Trophoblast cell (in vitro differentiated cells and primary cell): Measurements from ENCODE around the gene BRSK2.

Experiments used
- DNase-seq, 2 donors: peaks; one replicate each; pipeline ENCODE4 v3.0.0-alpha.2; 2016
- H2AFZ ChIP-seq: 2 replicates; pipeline ENCODE4 v1.6.1; 2013; ENCODE audit warnings: low read length, moderate library complexity, mild to moderate bottlenecking; ENCODE audit not compliant: insufficient read depth, poor library complexity
- H2AK5ac ChIP-seq: 2 replicates; pipeline ENCODE4 v1.6.1; 2013; ENCODE audit warnings: mild to moderate bottlenecking, low read length
- H2BK120ac ChIP-seq: 2 replicates; pipeline ENCODE4 v1.6.1; 2013; ENCODE audit warnings: low read length, mild to moderate bottlenecking, moderate library complexity; ENCODE audit not compliant: insufficient read depth, poor library complexity
- H2BK12ac ChIP-seq: 2 replicates; pipeline ENCODE4 v1.6.1; 2013; ENCODE audit warnings: mild to moderate bottlenecking, low read length, moderate library complexity
- H2BK5ac ChIP-seq: 2 replicates; pipeline ENCODE4 v1.6.1; 2013; ENCODE audit warnings: low read length, low read depth, moderate library complexity, mild to moderate bottlenecking; ENCODE audit not compliant: poor library complexity
- H3K14ac ChIP-seq: 2 replicates; pipeline ENCODE4 v1.6.1; 2013; ENCODE audit warnings: mild to moderate bottlenecking, low read length
- H3K18ac ChIP-seq: 2 replicates; pipeline ENCODE4 v1.6.1; 2013; ENCODE audit warnings: mild to moderate bottlenecking, low read length
- H3K23ac ChIP-seq: 2 replicates; pipeline ENCODE4 v1.6.1; 2013; ENCODE audit warnings: low read length
- H3K27ac ChIP-seq: 2 replicates; pipeline ENCODE4 v1.5.1; 2013; ENCODE audit warnings: low read depth, mild to moderate bottlenecking, inconsistent platforms, low read length, moderate library complexity
- H3K27me3 ChIP-seq: 2 replicates; pipeline ENCODE4 v1.6.1; 2013; ENCODE audit warnings: inconsistent platforms, mild to moderate bottlenecking, low read length, moderate library complexity; ENCODE audit not compliant: insufficient read depth
- H3K36me3 ChIP-seq, 2 experiments: 1 replicate in 1 of 2; 2 replicates in 1 of 2; pipeline ENCODE4 v1.6.1; 2013; ENCODE audit warnings: low read length in 2 of 2, mild to moderate bottlenecking in 2 of 2, moderate library complexity in 1 of 2; ENCODE audit not compliant: insufficient read depth in 2 of 2, control insufficient read depth in 1 of 2
- H3K4ac ChIP-seq: 2 replicates; pipeline ENCODE4 v1.6.1; 2013; ENCODE audit warnings: low read depth, mild to moderate bottlenecking, low read length, moderate library complexity
- H3K4me1 ChIP-seq, 2 experiments: 1 replicate in 1 of 2; 2 replicates in 1 of 2; pipeline ENCODE4 v1.6.1; 2013; ENCODE audit warnings: low read length in 2 of 2, mild to moderate bottlenecking in 2 of 2, moderate library complexity in 1 of 2; ENCODE audit not compliant: insufficient read depth in 2 of 2, control insufficient read depth in 1 of 2
- H3K4me2 ChIP-seq: 2 replicates; pipeline ENCODE4 v1.6.1; 2013; ENCODE audit warnings: inconsistent platforms, mild to moderate bottlenecking, low read length, moderate library complexity
- H3K4me3 ChIP-seq: 2 replicates; pipeline ENCODE4 v1.5.1; 2013; ENCODE audit warnings: mild to moderate bottlenecking, low read depth, low read length, inconsistent platforms
- H3K79me1 ChIP-seq: one replicate; pipeline ENCODE4 v1.6.1; 2013; ENCODE audit warnings: low read length
- H3K79me2 ChIP-seq: 2 replicates; pipeline ENCODE4 v1.6.1; 2013; ENCODE audit warnings: low read length, mild to moderate bottlenecking; ENCODE audit not compliant: control insufficient read depth, insufficient read depth, poor library complexity
- H3K9ac ChIP-seq: 2 replicates; pipeline ENCODE4 v1.6.1; 2013; ENCODE audit warnings: mild to moderate bottlenecking, low read length
- H3K9me3 ChIP-seq: 2 replicates; pipeline ENCODE4 v1.6.1; 2013; ENCODE audit warnings: low read depth, mild to moderate bottlenecking, control low read depth, inconsistent platforms, low read length; ENCODE audit not compliant: insufficient read depth
- H4K12ac ChIP-seq: 2 replicates; pipeline ENCODE4 v1.6.1; 2013; ENCODE audit warnings: low read depth, mild to moderate bottlenecking, low read length, moderate library complexity
- H4K8ac ChIP-seq: 2 replicates; pipeline ENCODE4 v1.6.1; 2013; ENCODE audit warnings: low read depth, mild to moderate bottlenecking, low read length, moderate library complexity
- H4K91ac ChIP-seq: one replicate; pipeline ENCODE4 v1.6.1; 2013; ENCODE audit warnings: low read depth, mild to moderate bottlenecking, low read length, moderate library complexity
- WGBS: extraction: QIAGEN DNeasy Blood & Tissue Kit; methylation state at CpG from one replicate; pipeline ENCODE4 v1.1.7; 2013; ENCODE audit warnings: missing lambda C conversion rate; ENCODE audit not compliant: insufficient read length, insufficient coverage; ENCODE audit errors: extremely low coverage; 5-methylcytosine and 5-hydroxymethylcytosine counted together

Gene BRSK2

GRCh38 chr11:1446623-1447022 is 56.9 kb downstream of the BRSK2 start:
- H3K14ac ChIP-seq = no peak overlapping the region
- no peak overlapping the region for H2BK12ac ChIP-seq
- H3K18ac ChIP-seq = no peak overlapping the region
- H3K9me3 ChIP-seq = peaks cover 3% of the 10 kb centered on the region
- H3K4ac ChIP-seq = no peak overlapping the region
- no peaks in the 10 kb centered on the region for H3K27me3 ChIP-seq
- H2BK5ac ChIP-seq = no peak overlapping the region
- no peak overlapping the region for H4K8ac ChIP-seq
- WGBS = no CpG with 5 or more reads among the region's 9 CpGs
- no peak overlapping the region for H2BK120ac ChIP-seq
- H3K36me3 ChIP-seq = no peaks in the 10 kb centered on the region
- H4K12ac ChIP-seq = no peak overlapping the region
- H3K79me2 ChIP-seq = no peaks in the 10 kb centered on the region
- no peak overlapping the region for H3K4me2 ChIP-seq
- no peak overlapping the region for H2AFZ ChIP-seq
- H4K91ac ChIP-seq = no peak overlapping the region
- H3K4me3 ChIP-seq = no peak overlapping the region
- H3K9ac ChIP-seq = no peak overlapping the region
- H3K27ac ChIP-seq = no peak overlapping the region
- H2AK5ac ChIP-seq = no peak overlapping the region
- no peak for DNase-seq
- H3K79me1 ChIP-seq = no peaks in the 10 kb centered on the region
- H3K23ac ChIP-seq = no peak overlapping the region
- H3K4me1 ChIP-seq = peaks cover 0 to 4% of the 10 kb centered on the region in 2 experiments

DNA sequence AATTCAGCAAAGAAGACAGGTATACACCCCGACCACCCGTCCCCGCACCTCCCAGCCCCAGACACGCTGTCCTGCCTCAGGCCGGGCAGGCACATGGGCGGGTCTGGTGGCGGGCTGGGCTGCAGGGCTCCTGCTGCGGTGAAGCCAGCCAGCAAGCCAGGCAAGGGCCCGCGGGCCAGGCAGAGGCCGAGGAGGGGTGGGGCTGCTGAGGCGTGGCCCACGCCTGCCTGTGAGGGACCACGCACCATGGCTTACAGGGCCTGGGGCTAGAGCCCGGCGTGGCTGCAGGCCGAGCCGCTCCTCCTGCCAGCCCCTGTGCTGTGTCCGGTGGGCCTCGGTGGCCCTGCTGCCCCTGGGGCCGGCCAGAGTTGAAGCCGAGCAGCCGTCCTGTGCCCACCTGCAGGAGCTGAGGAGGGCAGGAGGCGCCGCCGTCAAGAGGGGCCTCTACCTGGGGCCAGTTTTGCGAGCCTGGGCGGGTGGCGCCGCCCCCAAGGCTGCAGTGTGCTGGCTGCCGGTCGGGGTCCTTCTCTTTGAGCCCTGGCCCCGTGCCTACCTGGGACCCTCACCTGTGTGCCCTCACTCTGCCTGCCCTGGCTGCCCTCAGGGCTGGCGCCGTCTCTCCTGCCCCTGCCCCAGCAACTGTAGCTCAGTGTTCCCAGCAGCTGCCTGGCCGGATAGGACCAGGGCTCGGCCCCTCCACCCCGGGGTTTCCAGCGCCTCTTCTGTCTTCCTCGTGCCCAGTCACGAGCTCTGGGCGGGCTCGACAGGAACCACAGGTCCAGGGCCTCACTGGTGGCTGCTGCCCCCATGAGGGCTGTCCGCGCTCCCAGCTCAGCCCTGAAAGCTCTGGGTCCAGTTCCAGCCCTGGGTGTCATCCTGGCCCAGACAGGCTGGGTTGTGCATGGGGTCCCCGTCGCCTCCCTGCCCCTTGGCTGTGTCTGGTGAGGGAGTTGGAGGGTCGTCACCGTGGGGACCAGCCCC is 58.4 kb downstream of the BRSK2 start:
- Histone ChIP-seq H3K14ac (no peak overlapping the region), H2AK5ac (no peak overlapping the region), H3K18ac (no peak overlapping the region), H4K12ac (no peak overlapping the region), H3K79me2 (no peaks in the 10 kb centered on the region), H3K27ac (no peak overlapping the region), H2BK12ac (no peak overlapping the region), H3K9me3 (peaks cover 3% of the 10 kb centered on the region), H4K91ac (peak overlapping the region; percentile 41), H3K4ac (no peak overlapping the region), H4K8ac (no peak overlapping the region), H2BK120ac (no peak overlapping the region), H2BK5ac (no peak overlapping the region), H3K23ac (no peak overlapping the region), H3K4me3 (no peak overlapping the region), H3K79me1 (no peaks in the 10 kb centered on the region), H3K4me2 (no peak overlapping the region), H3K27me3 (no peaks in the 10 kb centered on the region), H3K4me1 (peaks cover 0 to 4% of the 10 kb centered on the region in 2 experiments), H3K36me3 (no peaks in the 10 kb centered on the region), H3K9ac (no peak overlapping the region), H2AFZ (no peak overlapping the region)
- no peak for DNase-seq
- WGBS = no CpG with 5 or more reads among the region's 49 CpGs

DNA sequence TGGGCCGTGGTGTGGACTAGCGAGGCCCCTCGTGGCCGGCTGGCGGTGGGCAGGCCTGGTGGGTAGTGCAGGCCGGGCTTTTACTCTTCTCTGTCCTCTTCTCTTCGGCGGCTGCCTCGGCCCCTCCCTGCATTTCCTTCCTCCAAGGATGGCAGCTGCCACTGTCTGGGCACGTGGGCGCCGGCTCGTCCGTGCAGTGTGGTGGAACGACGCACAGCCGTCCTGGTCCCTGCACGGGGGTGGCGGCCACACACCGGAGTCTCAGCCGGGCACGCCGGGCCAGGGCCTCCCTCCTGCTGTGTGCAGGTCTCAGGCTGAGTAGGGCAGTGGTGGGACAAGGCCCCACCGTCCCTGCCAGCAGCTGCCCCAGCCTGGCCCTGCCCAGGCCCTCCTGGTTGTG is 59.1 kb downstream of the BRSK2 start:
- Histone ChIP-seq H3K9ac (no peak overlapping the region), H3K18ac (no peak overlapping the region), H3K4me3 (no peak overlapping the region), H3K79me2 (no peaks in the 10 kb centered on the region), H3K4me1 (peaks cover 0 to 4% of the 10 kb centered on the region in 2 experiments), H3K4ac (no peak overlapping the region), H3K4me2 (no peak overlapping the region), H4K91ac (no peak overlapping the region), H3K27ac (no peak overlapping the region), H4K12ac (no peak overlapping the region), H3K23ac (no peak overlapping the region), H2BK5ac (no peak overlapping the region), H2AFZ (no peak overlapping the region), H3K79me1 (no peaks in the 10 kb centered on the region), H4K8ac (no peak overlapping the region), H3K36me3 (no peaks in the 10 kb centered on the region), H2BK120ac (no peak overlapping the region), H2AK5ac (no peak overlapping the region), H3K9me3 (peaks cover 3% of the 10 kb centered on the region), H2BK12ac (no peak overlapping the region), H3K14ac (no peak overlapping the region), H3K27me3 (no peaks in the 10 kb centered on the region)
- no CpG with 5 or more reads among the region's 24 CpGs for WGBS
- DNase-seq = no peak

GRCh38 chr11:1449490-1450243 is 59.9 kb downstream of the BRSK2 start:
- WGBS = no CpG with 5 or more reads among the region's 31 CpGs
- no peak overlapping the region for H3K4ac ChIP-seq
- H2BK5ac ChIP-seq = no peak overlapping the region
- H3K23ac ChIP-seq = no peak overlapping the region
- no peaks in the 10 kb centered on the region for H3K27me3 ChIP-seq
- no peak overlapping the region for H3K4me2 ChIP-seq
- no peak overlapping the region for H4K8ac ChIP-seq
- H4K12ac ChIP-seq = no peak overlapping the region
- no peak overlapping the region for H3K14ac ChIP-seq
- no peak overlapping the region for H3K9ac ChIP-seq
- H2AK5ac ChIP-seq = no peak overlapping the region
- no peak overlapping the region for H3K27ac ChIP-seq
- no peak overlapping the region for H4K91ac ChIP-seq
- no peaks in the 10 kb centered on the region for H3K79me2 ChIP-seq
- H2BK12ac ChIP-seq = no peak overlapping the region
- no peaks in the 10 kb centered on the region for H3K79me1 ChIP-seq
- H3K4me1 ChIP-seq = peaks cover 0 to 4% of the 10 kb centered on the region in 2 experiments
- H2AFZ ChIP-seq = no peak overlapping the region
- H3K9me3 ChIP-seq = peaks cover 3% of the 10 kb centered on the region
- no peak overlapping the region for H2BK120ac ChIP-seq
- DNase-seq = no peak
- no peaks in the 10 kb centered on the region for H3K36me3 ChIP-seq
- H3K18ac ChIP-seq = no peak overlapping the region
- no peak overlapping the region for H3K4me3 ChIP-seq
